Testis (tissue), 3 donors: ENCODE results near the gene PIGL. TPM values are rescaled to one million over a fixed set of nuclear protein-coding genes. Genes with fewer than 3 reads are reported as not detected.

Experiments used
- DNase-seq: peaks from one replicate; pipeline ENCODE4 v3.0.0-alpha.2; 2019
- H3K27ac ChIP-seq, 2 donors: fragments of 200-600 bp; sonication (generic); one replicate each; pipeline ENCODE4 v1.5.1; 2019
- H3K27me3 ChIP-seq: fragments of 200-600 bp; sonication (generic); one replicate; pipeline ENCODE4 v1.5.1; 2019
- H3K36me3 ChIP-seq: fragments of 200-600 bp; sonication (generic); one replicate; pipeline ENCODE4 v1.5.1; 2017; ENCODE audit warnings: low read depth; ENCODE audit errors: missing control alignments
- H3K4me1 ChIP-seq: fragments of 200-600 bp; sonication (generic); one replicate; pipeline ENCODE4 v1.5.1; 2019
- H3K4me3 ChIP-seq, 2 donors: fragments of 200-600 bp; sonication (generic); one replicate each; pipeline ENCODE4 v1.5.1; 2017 to 2019
- H3K9me3 ChIP-seq: fragments of 200-600 bp; sonication (generic); one replicate; pipeline ENCODE4 v1.5.1; 2017
- POLR2A ChIP-seq: fragments of 450-650 bp; IDR thresholded peaks from one replicate; pipeline ENCODE4 v1.6.1; 2017; ENCODE audit warnings: antibody characterized with exemption, mild to moderate bottlenecking, moderate library complexity
- WGBS, 2 donors: methylation state at CpG; one replicate each; pipeline ENCODE4 v1.1.5; 2018; 5-methylcytosine and 5-hydroxymethylcytosine counted together
- intact Hi-C: fragments of 100-400 bp; cut with DNase I; formaldehyde crosslinking; loops from one replicate; pipeline ENCODE4 v1.15.1; 2023; ENCODE audit warnings: low total_unique reads
- polyA plus RNA-seq: library from polyadenylated mRNA; stranded (reverse); fragments of 350-450 nt; fragmentation: Illumina TruSeq; extraction: RNeasy Lipid Tissue Mini Kit (QIAGEN cat#74804); gene quantifications from one replicate; pipeline ENCODE4 v1.2.3, GENCODE V29; 2014; ENCODE audit warnings: low read depth, low replicate concordance; ENCODE audit not compliant: insufficient read depth
- total RNA-seq, 2 donors: library from RNA; depleted of rRNA; stranded (reverse); fragments of >200 nt; gene quantifications; one replicate each; pipeline ENCODE4 v1.2.3, GENCODE V29; 2016
- TF ChIP-seq, protein P1 (sequence below), 3 experiments: fragments of 450-650 bp in 2 of 3; fragments of 200-600 bp in 1 of 3; sonication (generic) in 1 of 3; IDR thresholded peaks; one replicate each; pipeline ENCODE4 v1.5.1; 2016 to 2019; ENCODE audit warnings: antibody characterized with exemption in 3 of 3, mild to moderate bottlenecking in 2 of 3, moderate library complexity in 1 of 3

PIGL gene
- total and polyA plus RNA-seq, 3 donors from 2014 or later: 31.3 to 93.9 (median 74.1) TPM

DNA sequence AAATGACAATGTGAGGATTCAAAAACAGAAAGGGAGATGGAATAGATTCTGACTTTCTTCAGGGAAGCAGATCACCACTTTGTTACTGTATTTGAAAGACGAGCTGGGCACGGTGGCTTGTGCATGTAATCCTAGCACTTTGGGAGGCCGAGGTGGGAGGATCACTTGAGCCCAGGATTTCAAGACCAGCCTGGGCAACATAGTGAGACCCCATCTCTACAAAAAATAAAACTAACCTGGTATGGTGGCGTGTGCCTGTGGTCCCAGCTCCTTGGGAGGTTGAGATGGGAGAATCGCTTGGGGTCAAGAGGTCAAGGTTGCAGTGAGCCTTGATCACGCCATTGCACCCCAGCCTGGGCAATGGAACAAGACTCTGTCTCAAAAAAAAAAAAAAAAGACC, 34.0 kb downstream of the PIGL start:
- Histone ChIP-seq H3K36me3 (no peaks in the 10 kb centered on the region), H3K9me3 (no peaks in the 10 kb centered on the region), H3K4me1 (peaks cover 4% of the 10 kb centered on the region), H3K27me3 (no peaks in the 10 kb centered on the region), H3K27ac (no peak overlapping the region), H3K4me3 (no peak overlapping the region)
- intact Hi-C loops: no loop called here
- DNase-seq: no peak
- TF ChIP-seq POLR2A: no peak
- TF ChIP-seq, protein P1, sequence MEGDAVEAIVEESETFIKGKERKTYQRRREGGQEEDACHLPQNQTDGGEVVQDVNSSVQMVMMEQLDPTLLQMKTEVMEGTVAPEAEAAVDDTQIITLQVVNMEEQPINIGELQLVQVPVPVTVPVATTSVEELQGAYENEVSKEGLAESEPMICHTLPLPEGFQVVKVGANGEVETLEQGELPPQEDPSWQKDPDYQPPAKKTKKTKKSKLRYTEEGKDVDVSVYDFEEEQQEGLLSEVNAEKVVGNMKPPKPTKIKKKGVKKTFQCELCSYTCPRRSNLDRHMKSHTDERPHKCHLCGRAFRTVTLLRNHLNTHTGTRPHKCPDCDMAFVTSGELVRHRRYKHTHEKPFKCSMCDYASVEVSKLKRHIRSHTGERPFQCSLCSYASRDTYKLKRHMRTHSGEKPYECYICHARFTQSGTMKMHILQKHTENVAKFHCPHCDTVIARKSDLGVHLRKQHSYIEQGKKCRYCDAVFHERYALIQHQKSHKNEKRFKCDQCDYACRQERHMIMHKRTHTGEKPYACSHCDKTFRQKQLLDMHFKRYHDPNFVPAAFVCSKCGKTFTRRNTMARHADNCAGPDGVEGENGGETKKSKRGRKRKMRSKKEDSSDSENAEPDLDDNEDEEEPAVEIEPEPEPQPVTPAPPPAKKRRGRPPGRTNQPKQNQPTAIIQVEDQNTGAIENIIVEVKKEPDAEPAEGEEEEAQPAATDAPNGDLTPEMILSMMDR (IDR thresholded peaks at IDR 0.05): no peak
- WGBS, 2 donors: 70 to 76% methylated on average over 6 of the region's 6 CpGs

DNA sequence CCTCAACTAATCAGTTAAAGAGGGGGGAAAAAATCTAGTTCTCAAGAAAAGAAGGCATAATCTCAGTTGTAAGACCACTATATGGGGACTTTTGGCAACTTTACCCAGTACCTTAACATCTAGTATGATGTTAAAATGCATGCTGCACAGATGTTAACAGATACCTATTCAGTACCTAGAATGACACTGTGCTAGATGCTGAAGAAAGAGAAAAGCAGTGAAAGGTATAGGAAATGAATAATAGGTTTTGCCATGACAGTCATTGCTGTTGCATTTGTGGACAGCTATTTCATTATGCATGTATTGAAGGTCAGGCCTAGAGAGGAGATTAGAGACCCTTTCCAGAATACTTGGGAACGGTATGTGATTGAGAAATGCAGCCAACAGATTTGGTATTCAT, 34.5 kb downstream of the PIGL start:
- no peaks in the 10 kb centered on the region for H3K27me3 ChIP-seq
- 74% methylated on average over 1 of the region's 1 CpG for WGBS, 2 donors
- H3K27ac ChIP-seq: no peak overlapping the region
- peaks cover 4% of the 10 kb centered on the region for H3K4me1 ChIP-seq
- H3K36me3 ChIP-seq: no peaks in the 10 kb centered on the region
- intact Hi-C loops: no loop called here
- no peaks in the 10 kb centered on the region for H3K9me3 ChIP-seq
- no peak for TF ChIP-seq POLR2A
- TF ChIP-seq, protein P1 (IDR thresholded peaks at IDR 0.05): no peak
- no peak for DNase-seq
- H3K4me3 ChIP-seq: no peak overlapping the region

DNA sequence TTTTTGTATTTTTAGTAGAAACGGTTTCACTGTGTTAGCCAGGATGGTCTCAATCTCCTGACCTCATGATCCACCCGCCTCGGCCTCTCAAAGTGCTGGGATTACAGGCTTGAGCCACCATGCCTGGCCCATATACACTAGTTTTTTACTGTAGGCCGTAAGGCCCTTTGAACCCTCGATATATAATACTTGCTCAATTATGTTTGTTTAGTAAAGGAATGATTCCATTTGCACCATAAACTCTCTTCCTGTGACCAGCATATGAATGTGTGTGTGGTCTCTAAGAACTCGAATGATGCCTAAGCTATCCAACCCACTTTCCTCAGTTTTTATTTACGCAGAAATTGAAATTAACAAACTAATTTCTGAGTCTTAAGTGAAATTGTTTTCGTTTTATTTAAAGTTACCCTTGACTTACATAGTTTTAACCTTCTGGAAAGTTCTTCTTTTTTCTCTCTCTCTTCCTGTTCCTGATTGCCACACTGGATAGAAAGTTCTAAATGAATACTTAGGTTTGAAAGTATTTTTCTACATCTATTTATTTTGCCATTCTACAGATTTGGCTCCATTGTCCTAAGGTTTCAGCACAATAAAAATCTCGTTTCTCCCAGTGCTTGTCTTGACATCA, 37.9 kb downstream of the PIGL start:
- WGBS, 2 donors: 84 to 85% methylated on average over 9 of the region's 9 CpGs
- no peaks in the 10 kb centered on the region for H3K9me3 ChIP-seq
- no peak overlapping the region for H3K4me3 ChIP-seq
- TF ChIP-seq, protein P1 (IDR thresholded peaks at IDR 0.05): no peak
- no peak for TF ChIP-seq POLR2A
- no peaks in the 10 kb centered on the region for H3K36me3 ChIP-seq
- H3K27ac ChIP-seq: no peak overlapping the region
- H3K27me3 ChIP-seq: no peaks in the 10 kb centered on the region
- H3K4me1 ChIP-seq: peaks cover 4% of the 10 kb centered on the region
- intact Hi-C loops: no loop called here
- DNase-seq: no peak

DNA sequence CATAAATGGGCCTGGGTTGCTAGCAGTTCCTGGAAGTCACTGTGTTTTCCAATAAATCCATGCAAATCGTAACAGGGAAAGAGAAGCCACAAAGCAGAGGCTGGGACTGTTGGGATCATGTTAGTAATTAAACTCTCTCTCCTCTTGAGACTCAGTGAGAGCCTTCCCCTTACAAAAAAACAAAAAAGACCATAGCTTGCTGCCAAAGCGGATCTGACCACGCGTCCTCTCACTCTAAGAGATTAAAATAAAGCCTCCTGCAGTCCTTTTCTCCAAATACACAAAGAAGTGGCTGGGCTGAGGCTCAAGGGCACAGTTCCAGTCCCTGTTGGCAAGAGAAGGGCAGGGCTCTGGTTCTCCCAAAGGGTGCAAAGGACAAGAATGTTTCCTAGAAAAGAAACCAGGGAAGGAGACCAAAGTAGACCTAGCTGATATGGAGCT, 38.5 kb downstream of the PIGL start:
- WGBS, 2 donors: 23 to 33% methylated on average over 4 of the region's 4 CpGs
- peak; percentile 60 for DNase-seq
- TF ChIP-seq POLR2A: no peak
- TF ChIP-seq, protein P1 (IDR thresholded peaks at IDR 0.05): no peak
- intact Hi-C loops: no loop called here
- Histone ChIP-seq H3K4me1 (peaks cover 4% of the 10 kb centered on the region), H3K9me3 (no peaks in the 10 kb centered on the region), H3K36me3 (no peaks in the 10 kb centered on the region), H3K27me3 (no peaks in the 10 kb centered on the region), H3K4me3 (no peak overlapping the region), H3K27ac (peak overlapping the region in 1 of 2 donors; percentile 54)

DNA sequence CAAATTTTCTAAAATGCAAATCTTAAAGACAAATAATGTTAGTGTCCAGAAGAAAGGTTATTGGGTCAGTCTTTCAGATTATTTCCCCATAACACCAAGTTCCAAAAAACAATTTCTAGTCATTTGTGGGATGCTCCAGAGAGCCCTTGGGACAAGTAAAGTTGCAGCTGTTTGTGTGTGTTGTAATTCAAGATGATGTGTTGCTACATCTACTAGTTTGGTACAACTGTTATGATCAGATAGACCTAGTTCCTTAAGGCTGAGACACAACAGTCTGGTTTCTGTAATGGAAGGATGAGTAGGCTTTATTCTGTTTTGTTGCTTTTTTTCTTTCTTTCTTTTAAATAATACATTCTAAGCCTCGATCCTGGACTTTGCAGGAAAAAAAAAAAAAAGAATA, 41.9 kb downstream of the PIGL start:
- Histone ChIP-seq H3K27me3 (no peaks in the 10 kb centered on the region), H3K4me1 (no peaks in the 10 kb centered on the region), H3K4me3 (no peak overlapping the region), H3K36me3 (no peaks in the 10 kb centered on the region), H3K9me3 (no peaks in the 10 kb centered on the region), H3K27ac (no peak overlapping the region)
- TF ChIP-seq, protein P1 (IDR thresholded peaks at IDR 0.05): no peak
- no peak for TF ChIP-seq POLR2A
- DNase-seq: no peak
- intact Hi-C loops: no loop called here
- 79 to 86% methylated on average over 1 of the region's 1 CpG for WGBS, 2 donors
